Sigmoid colon (tissue), 4 donors: ENCODE data around the gene TMC1.

ENCODE experiments used
- EP300 ChIP-seq, 4 donors: sonication (generic); formaldehyde crosslinking; IDR thresholded peaks; one replicate each; pipeline ENCODE4 v1.6.1; 2017; ENCODE audit warnings: antibody characterized with exemption in 4 of 4
- TF ChIP-seq, protein P1 (sequence below), 4 experiments: fragments of 450-650 bp in 3 of 4; fragments of 200-600 bp in 1 of 4; IDR thresholded peaks; one replicate each; pipeline ENCODE4 v1.5.1; 2016 to 2019; ENCODE audit warnings: antibody characterized with exemption in 4 of 4, mild to moderate bottlenecking in 3 of 4, moderate library complexity in 2 of 4

DNA sequence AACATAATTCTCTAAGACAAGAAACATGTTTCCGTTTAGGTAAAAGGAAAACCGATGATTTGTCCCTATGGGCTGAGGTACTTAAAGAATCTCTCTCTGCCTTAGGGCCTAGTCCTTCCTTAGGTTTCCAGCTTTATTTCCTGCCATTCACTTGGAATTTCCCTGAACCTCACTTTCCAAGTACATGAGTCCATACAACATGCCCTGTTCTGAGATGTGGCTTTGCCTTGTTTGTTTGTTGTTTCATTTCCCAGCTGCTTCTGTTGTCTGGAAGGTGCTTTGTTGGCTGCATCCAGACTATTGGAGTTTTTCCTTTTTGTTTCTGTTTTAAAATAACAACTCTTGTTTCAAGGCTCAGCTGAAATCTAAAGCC, 336.2 kb downstream of the TMC1 start:
- TF ChIP-seq, protein P1, sequence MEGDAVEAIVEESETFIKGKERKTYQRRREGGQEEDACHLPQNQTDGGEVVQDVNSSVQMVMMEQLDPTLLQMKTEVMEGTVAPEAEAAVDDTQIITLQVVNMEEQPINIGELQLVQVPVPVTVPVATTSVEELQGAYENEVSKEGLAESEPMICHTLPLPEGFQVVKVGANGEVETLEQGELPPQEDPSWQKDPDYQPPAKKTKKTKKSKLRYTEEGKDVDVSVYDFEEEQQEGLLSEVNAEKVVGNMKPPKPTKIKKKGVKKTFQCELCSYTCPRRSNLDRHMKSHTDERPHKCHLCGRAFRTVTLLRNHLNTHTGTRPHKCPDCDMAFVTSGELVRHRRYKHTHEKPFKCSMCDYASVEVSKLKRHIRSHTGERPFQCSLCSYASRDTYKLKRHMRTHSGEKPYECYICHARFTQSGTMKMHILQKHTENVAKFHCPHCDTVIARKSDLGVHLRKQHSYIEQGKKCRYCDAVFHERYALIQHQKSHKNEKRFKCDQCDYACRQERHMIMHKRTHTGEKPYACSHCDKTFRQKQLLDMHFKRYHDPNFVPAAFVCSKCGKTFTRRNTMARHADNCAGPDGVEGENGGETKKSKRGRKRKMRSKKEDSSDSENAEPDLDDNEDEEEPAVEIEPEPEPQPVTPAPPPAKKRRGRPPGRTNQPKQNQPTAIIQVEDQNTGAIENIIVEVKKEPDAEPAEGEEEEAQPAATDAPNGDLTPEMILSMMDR (IDR thresholded peaks at IDR 0.05) = no peak
- TF ChIP-seq EP300 (IDR thresholded peaks at IDR 0.05) = no peak
